Mucosa of descending colon (tissue), 3 donors: ENCODE results near the gene VSIR. TPM values are rescaled to one million over a fixed set of nuclear protein-coding genes. Genes with fewer than 3 reads are reported as not detected.

ENCODE experiments used
- ATAC-seq: fragments of 200-7000 bp; cut with Tn5 transposase; one replicate; pipeline ENCODE4 v1.9.1; 2020; ENCODE audit warnings: mild to moderate bottlenecking, moderate library complexity
- DNase-seq, 3 donors: peaks; one replicate each; pipeline ENCODE4 v3.0.0-alpha.2; 2020
- H3K36me3 ChIP-seq: fragments of 200-600 bp; one replicate; pipeline ENCODE4 v1.8.0; 2021; ENCODE audit warnings: low read depth, mild to moderate bottlenecking
- H3K4me1 ChIP-seq: fragments of 200-600 bp; one replicate; pipeline ENCODE4 v1.8.0; 2021; ENCODE audit warnings: low read depth, mild to moderate bottlenecking
- H3K4me3 ChIP-seq: fragments of 200-600 bp; one replicate; pipeline ENCODE4 v1.8.0; 2021; ENCODE audit warnings: mild to moderate bottlenecking
- H3K9me3 ChIP-seq: fragments of 200-600 bp; one replicate; pipeline ENCODE4 v1.8.0; 2021; ENCODE audit warnings: mild to moderate bottlenecking
- CTCF ChIP-seq: fragments of 200-600 bp; IDR thresholded peaks from one replicate; pipeline ENCODE4 v1.8.0; 2022; ENCODE audit warnings: antibody characterized with exemption, mild to moderate bottlenecking
- intact Hi-C, 2 donors: fragments of 100-400 bp; cut with DNase I in 1 of 2; cut with micrococcal nuclease in 1 of 2; formaldehyde crosslinking; loops; one replicate each; pipeline versions ENCODE4 v1.11.0 to v1.11.1; 2022; cut with DNase I, micrococcal nuclease
- total RNA-seq, 3 donors: library from RNA; stranded (reverse); fragmentation: NEBNext Ultra II Directional in 2 of 3; extraction: Animal tissue kit (Norgen Biotek cat#: 25700) in 2 of 3; gene quantifications; one replicate each; pipeline versions ENCODE4 v1.2.1 to v1.2.4, GENCODE V29; 2021 to 2023
- donor health status: DM: no; HTN: no; CAD: no; lungs with moderate emphysema.
- donor health status: DM: no; HTN: no; CAD: no.
- donor health status: DM: no; HTN: yes; CAD: no.

The VSIR gene
- total RNA-seq, 3 donors from 2014 or later = 48.1 to 71.0 (median 60.7) TPM

GRCh38 chr10:71809628-71810027, 36.3 kb upstream of the VSIR start:
- ATAC-seq (no peak), DNase-seq (no peak)
- Histone ChIP-seq H3K4me1 (no peaks in the 10 kb centered on the region), H3K4me3 (no peak overlapping the region), H3K36me3 (no peaks in the 10 kb centered on the region), H3K9me3 (no peaks in the 10 kb centered on the region)
- no peak for TF ChIP-seq CTCF
- intact Hi-C loops = loop anchor here (10.0 kb wide), 1 partner anchor 425 kb away; no protein-coding TSS in a partner anchor

DNA sequence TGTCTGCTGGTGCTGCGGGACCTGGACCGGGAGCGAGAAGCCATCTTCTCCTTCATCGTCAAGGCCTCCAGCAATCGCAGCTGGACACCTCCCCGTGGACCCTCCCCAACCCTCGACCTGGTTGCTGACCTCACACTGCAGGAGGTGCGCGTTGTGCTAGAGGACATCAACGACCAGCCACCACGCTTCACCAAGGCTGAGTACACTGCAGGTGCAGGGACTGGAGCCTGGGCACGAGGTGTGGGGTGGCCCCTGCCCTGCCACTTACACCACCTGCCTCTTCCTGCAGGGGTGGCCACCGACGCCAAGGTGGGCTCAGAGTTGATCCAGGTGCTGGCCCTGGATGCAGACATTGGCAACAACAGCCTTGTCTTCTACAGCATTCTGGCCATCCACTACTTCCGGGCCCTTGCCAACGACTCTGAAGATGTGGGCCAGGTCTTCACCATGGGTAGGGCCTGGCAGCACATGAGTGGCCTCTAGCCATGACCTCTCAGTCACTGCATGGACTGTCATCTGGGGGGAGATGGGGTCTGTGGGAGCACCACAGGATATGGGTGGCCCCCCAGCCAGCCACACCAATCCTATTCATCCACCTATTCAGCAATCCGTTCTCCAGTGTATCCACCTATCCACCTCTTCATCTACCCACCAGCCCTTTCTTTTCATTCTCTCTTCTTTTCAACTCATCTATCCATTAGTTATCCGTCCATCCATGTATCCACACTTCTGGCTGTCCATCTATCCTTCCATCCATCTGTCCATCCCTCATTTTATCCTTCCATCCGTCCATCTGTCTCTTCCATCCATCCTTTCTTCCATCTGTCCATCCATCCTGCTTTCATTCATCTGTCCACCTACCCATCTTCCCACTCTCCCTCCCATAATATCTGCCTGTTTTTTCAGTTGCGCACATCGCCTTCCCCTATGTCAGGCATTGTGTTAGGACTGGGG, 34.5 kb upstream of the VSIR start:
- DNase-seq (no peak), ATAC-seq (no peak)
- H3K4me3 ChIP-seq = no peak overlapping the region
- H3K9me3 ChIP-seq = no peaks in the 10 kb centered on the region
- no peak for TF ChIP-seq CTCF
- no peaks in the 10 kb centered on the region for H3K36me3 ChIP-seq
- intact Hi-C loops = no loop called here
- H3K4me1 ChIP-seq = no peaks in the 10 kb centered on the region

GRCh38 chr10:71806704-71807556, 33.6 kb upstream of the VSIR start:
- ATAC-seq (no peak), DNase-seq (peak in 1 of 3 donors; percentile 30)
- Histone ChIP-seq H3K36me3 (no peaks in the 10 kb centered on the region), H3K4me1 (no peaks in the 10 kb centered on the region), H3K9me3 (no peaks in the 10 kb centered on the region), H3K4me3 (no peak overlapping the region)
- no peak for TF ChIP-seq CTCF
- intact Hi-C loops = no loop called here

DNA sequence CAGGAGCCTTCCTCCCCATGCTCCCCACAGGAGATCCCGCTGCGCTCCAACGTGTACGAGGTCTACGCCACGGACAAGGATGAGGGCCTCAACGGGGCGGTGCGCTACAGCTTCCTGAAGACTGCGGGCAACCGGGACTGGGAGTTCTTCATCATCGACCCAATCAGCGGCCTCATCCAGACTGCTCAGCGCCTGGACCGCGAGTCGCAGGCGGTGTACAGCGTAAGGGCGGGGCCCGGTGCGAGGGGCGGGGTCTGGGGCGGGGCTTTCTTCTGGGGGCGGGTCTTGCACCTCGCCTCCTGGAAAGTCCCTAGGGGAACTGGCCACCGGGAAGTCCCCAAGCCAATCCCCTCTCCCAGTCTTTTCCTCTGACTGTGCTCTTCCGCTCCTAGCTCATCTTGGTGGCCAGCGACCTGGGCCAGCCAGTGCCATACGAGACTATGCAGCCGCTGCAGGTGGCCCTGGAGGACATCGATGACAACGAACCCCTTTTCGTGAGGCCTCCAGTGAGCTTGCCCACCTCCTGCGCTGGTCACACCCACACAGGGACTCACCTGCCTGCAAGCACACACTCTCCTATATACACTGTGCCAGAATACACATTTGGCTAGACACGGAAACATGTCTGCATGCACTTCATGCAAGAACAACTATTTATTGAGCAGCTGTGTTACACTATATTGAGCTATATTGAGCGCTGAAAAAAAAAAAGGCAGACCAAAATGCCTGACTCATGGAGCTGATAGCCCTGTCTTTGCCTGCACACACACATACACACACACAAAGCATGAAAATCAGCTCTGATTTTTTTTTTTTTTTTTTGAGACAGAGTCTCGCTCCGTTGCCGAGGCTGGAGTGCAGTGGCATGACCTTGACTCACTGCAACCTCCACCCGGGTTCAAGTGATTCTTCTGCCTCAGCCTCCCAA, 32.7 kb upstream of the VSIR start:
- intact Hi-C loops = no loop called here
- ATAC-seq (peak; percentile 94), DNase-seq (peak; percentile 67 to 81 (median 80))
- TF ChIP-seq CTCF = no peak
- Histone ChIP-seq H3K9me3 (no peaks in the 10 kb centered on the region), H3K36me3 (no peaks in the 10 kb centered on the region), H3K4me3 (no peak overlapping the region), H3K4me1 (no peaks in the 10 kb centered on the region)

- no peaks in the 10 kb centered on the region for H3K36me3 ChIP-seq
- no peaks in the 10 kb centered on the region for H3K9me3 ChIP-seq
- H3K4me3 ChIP-seq = no peak overlapping the region
- H3K4me1 ChIP-seq = no peaks in the 10 kb centered on the region
- no peak for DNase-seq
- intact Hi-C loops = no loop called here
- no peak for TF ChIP-seq CTCF
- ATAC-seq = no peak
These were observed 30.8 kb upstream of the VSIR start for GRCh38 chr10:71804077-71804476.
